Measurements from ENCODE around the gene ACSL3. TPM values are rescaled to one million over a fixed set of nuclear protein-coding genes. Genes with fewer than 3 reads are reported as not detected.

Gene ACSL3
- total RNA-seq, 4 donors from 2014 or later, result 31.1 to 56.3 (median 52.5) TPM

DNA sequence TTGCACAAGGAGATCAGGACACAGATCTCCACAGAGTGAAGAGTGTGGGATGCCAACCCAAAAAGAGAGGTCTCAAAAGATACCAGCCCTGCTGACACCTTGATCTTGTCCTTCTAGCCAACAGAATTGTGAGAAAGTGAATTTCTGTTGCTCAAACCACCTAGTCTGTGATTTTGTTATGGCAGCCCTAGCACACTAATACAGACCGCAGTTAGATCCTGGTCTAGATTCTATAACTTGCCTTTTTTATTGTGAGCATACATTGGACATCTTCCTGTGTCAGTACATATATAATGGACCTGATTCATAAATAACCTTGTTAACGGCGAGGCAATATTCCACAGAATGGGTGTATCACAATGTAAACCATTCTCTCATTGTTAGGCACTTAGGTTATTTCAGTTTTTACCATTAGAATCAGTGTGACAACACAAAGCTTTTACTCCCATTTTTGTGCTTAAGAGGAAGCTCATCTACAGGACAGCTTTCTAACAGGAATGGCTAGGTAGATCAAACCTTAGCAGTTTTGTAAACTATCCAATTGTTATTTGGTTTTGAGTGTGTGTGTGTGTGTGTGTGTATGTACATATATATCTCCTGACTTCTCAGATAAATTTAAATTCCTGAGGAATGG lies 89.0 kb downstream of the ACSL3 start:
- Histone ChIP-seq H3K27ac (replicated peaks in 1 of 4) (no peak overlapping the region), H3K9me3 (no peaks in the 10 kb centered on the region), H3K27me3 (no peaks in the 10 kb centered on the region), H3K4me3 (no peak overlapping the region), H3K36me3 (no peaks in the 10 kb centered on the region), H3K4me1 (peaks cover 0 to 15% (median 6%) of the 10 kb centered on the region in 4 donors)
- intact Hi-C loops (cut with DNase I), result no loop called here
- no peak for DNase-seq (ENCODE audit: extremely low spot score)
- TF ChIP-seq POLR2A (IDR thresholded peaks at IDR 0.05; ENCODE audit: low read depth) (no peak), POLR2AphosphoS5 (IDR thresholded peaks at IDR 0.05) (no peak), CTCF (IDR thresholded peaks at IDR 0.05) (no peak), EP300 (IDR thresholded peaks at IDR 0.05) (no peak)
- 93% methylated on average over 3 of the region's 3 CpGs for WGBS

GRCh38 chr2:222950638-222951285 lies 89.9 kb downstream of the ACSL3 start:
- 41% methylated on average over 13 of the region's 13 CpGs for WGBS

DNA sequence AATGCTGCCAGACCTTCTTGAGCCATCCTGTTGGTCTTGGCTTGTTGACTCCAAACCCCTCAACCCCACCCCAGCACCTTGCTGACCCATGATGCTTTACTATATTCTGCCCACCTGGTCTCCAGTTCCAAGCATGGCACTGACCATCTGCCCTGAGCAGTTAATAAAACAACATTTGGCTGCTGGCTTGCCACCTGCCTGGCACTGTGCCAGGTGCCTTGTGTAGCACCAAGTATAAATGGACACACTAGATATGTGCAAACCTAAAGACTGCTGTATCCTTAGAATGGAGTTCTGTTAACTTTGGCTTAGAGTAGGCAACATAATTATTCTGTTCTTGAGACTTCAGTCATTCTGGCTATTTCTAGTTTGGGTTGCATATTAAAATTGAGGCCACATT lies 91.4 kb downstream of the ACSL3 start:
- Histone ChIP-seq H3K9me3 (no peaks in the 10 kb centered on the region), H3K36me3 (no peaks in the 10 kb centered on the region), H3K4me1 (peaks cover 0 to 12% (median 0%) of the 10 kb centered on the region in 4 donors), H3K27ac (replicated peaks in 1 of 4) (no peak overlapping the region), H3K4me3 (no peak overlapping the region), H3K27me3 (no peaks in the 10 kb centered on the region)
- intact Hi-C loops (cut with DNase I), result no loop called here
- no peak for TF ChIP-seq POLR2AphosphoS5 (IDR thresholded peaks at IDR 0.05)
- no peak for TF ChIP-seq POLR2A (IDR thresholded peaks at IDR 0.05; ENCODE audit: low read depth)
- TF ChIP-seq CTCF (IDR thresholded peaks at IDR 0.05), result no peak
- TF ChIP-seq EP300 (IDR thresholded peaks at IDR 0.05), result no peak
- DNase-seq (ENCODE audit: extremely low spot score), result no peak

More at GRCh38 chr2:222950638-222951285, 89.9 kb downstream of the ACSL3 start:
- H3K36me3 ChIP-seq, result no peaks in the 10 kb centered on the region
- no peaks in the 10 kb centered on the region for H3K27me3 ChIP-seq
- TF ChIP-seq CTCF (IDR thresholded peaks at IDR 0.05) (no peak), POLR2AphosphoS5 (IDR thresholded peaks at IDR 0.05) (peak in 1 of 2 donors; percentile 13)
- H3K9me3 ChIP-seq, result no peaks in the 10 kb centered on the region
- DNase-seq (ENCODE audit: extremely low spot score), result no peak
- no peak overlapping the region for H3K27ac ChIP-seq (replicated peaks in 1 of 4)
- peaks cover 0 to 12% (median 0%) of the 10 kb centered on the region in 4 donors for H3K4me1 ChIP-seq
- intact Hi-C loops (cut with DNase I), result no loop called here
- H3K4me3 ChIP-seq, result no peak overlapping the region

GRCh38 chr2:222955008-222955407 lies 94.2 kb downstream of the ACSL3 start:
- Histone ChIP-seq H3K4me3 (no peak overlapping the region), H3K4me1 (peaks cover 0 to 12% (median 0%) of the 10 kb centered on the region in 4 donors), H3K27me3 (no peaks in the 10 kb centered on the region), H3K9me3 (no peaks in the 10 kb centered on the region), H3K27ac (replicated peaks in 1 of 4) (no peak overlapping the region), H3K36me3 (no peaks in the 10 kb centered on the region)
- WGBS, result 85% methylated on average over 1 of the region's 1 CpG
- no peak for DNase-seq (ENCODE audit: extremely low spot score)
- intact Hi-C loops (cut with DNase I), result no loop called here
- TF ChIP-seq POLR2A (IDR thresholded peaks at IDR 0.05; ENCODE audit: low read depth) (no peak), CTCF (IDR thresholded peaks at IDR 0.05) (no peak), EP300 (IDR thresholded peaks at IDR 0.05) (no peak), POLR2AphosphoS5 (IDR thresholded peaks at IDR 0.05) (no peak)
